ENCODE results near the gene MLYCD. TPM values are rescaled to one million over a fixed set of nuclear protein-coding genes. Genes with fewer than 3 reads are reported as not detected.

The MLYCD gene
- total RNA-seq, 2 donors from 2014 or later = 19.2 to 29.3 TPM

DNA sequence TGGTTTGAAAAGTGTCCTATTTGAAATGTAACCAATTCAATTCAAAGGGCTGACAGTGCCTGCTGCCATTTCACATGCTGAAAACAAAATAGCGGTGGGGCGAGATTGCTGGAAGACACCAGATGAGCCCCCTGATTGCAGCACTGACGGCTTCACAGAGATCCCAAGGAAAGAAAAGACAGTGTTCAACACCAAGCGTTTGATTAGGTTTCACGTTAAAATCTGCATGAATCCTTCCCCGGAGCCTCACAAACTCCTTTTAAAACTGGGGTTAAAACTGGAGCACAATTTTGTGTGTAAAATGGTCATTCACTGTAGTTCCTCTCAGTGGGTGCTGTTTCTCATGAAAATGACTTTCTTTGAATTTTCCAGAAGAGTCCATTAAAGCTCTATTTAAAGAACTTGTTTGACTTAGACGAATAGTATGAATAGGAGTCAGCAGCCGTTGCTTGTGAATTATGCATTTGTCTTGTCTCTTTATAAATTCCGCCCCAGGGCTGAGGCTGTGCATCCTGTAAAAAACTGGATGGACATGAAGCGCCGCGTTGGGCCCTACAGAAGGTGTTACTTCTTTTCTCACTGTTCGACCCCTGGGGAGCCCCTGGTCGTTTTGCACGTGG is 8.8 kb downstream of the MLYCD start:
- intact Hi-C loops (cut with DNase I) = no loop called here
- no peak for DNase-seq
- TF ChIP-seq, protein P1, sequence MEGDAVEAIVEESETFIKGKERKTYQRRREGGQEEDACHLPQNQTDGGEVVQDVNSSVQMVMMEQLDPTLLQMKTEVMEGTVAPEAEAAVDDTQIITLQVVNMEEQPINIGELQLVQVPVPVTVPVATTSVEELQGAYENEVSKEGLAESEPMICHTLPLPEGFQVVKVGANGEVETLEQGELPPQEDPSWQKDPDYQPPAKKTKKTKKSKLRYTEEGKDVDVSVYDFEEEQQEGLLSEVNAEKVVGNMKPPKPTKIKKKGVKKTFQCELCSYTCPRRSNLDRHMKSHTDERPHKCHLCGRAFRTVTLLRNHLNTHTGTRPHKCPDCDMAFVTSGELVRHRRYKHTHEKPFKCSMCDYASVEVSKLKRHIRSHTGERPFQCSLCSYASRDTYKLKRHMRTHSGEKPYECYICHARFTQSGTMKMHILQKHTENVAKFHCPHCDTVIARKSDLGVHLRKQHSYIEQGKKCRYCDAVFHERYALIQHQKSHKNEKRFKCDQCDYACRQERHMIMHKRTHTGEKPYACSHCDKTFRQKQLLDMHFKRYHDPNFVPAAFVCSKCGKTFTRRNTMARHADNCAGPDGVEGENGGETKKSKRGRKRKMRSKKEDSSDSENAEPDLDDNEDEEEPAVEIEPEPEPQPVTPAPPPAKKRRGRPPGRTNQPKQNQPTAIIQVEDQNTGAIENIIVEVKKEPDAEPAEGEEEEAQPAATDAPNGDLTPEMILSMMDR (IDR thresholded peaks at IDR 0.05) = no peak
- TF ChIP-seq POLR2A (IDR thresholded peaks at IDR 0.05) = no peak
- Histone ChIP-seq H3K36me3 (replicated peaks in 1 of 2; ENCODE audit: insufficient read depth in 1 of 2, low read depth in 2 of 2) (peaks cover 0 to 17% of the 10 kb centered on the region in 2 donors), H3K27ac (no peak overlapping the region), H3K27me3 (no peaks in the 10 kb centered on the region), H3K9me3 (no peaks in the 10 kb centered on the region), H3K4me3 (no peak overlapping the region), H3K4me1 (peaks cover 26% of the 10 kb centered on the region)
- no peak for ATAC-seq
- WGBS, 2 donors = 83 to 86% methylated on average over 15 of the region's 15 CpGs

GRCh38 chr16:83908798-83909197 is 9.9 kb downstream of the MLYCD start:
- 79 to 82% methylated on average over 2 of the region's 2 CpGs for WGBS, 2 donors
- no peak for DNase-seq
- Histone ChIP-seq H3K9me3 (no peaks in the 10 kb centered on the region), H3K27ac (no peak overlapping the region), H3K27me3 (no peaks in the 10 kb centered on the region), H3K4me3 (no peak overlapping the region), H3K36me3 (replicated peaks in 1 of 2; ENCODE audit: insufficient read depth in 1 of 2, low read depth in 2 of 2) (peaks cover 0 to 19% of the 10 kb centered on the region in 2 donors), H3K4me1 (peaks cover 15% of the 10 kb centered on the region)
- TF ChIP-seq, protein P1 (IDR thresholded peaks at IDR 0.05) = no peak
- TF ChIP-seq POLR2A (IDR thresholded peaks at IDR 0.05) = no peak
- intact Hi-C loops (cut with DNase I) = no loop called here
- no peak for ATAC-seq

DNA sequence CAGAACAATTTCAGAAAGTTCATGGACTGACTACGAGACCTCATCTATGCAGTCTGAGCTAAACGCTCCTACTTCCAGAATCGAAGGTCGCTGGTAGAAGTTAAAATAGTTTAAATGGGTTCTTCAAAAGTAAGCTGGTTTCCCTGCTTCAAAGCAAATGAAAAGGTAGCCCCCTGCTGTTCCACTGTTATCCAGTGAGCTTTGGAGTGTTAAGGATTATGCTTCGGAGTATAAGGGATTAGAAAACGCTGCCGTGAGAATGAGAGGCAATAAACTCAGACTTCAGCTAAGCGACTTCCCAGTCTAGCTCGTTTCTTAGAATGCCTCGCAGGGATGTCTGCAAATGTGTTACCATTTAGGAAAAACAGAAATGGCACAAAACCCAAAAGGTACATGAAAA is 12.4 kb downstream of the MLYCD start:
- Histone ChIP-seq H3K4me1 (no peaks in the 10 kb centered on the region), H3K27ac (no peak overlapping the region), H3K27me3 (no peaks in the 10 kb centered on the region), H3K4me3 (no peak overlapping the region), H3K9me3 (no peaks in the 10 kb centered on the region), H3K36me3 (replicated peaks in 1 of 2; ENCODE audit: insufficient read depth in 1 of 2, low read depth in 2 of 2) (peaks cover 0 to 37% of the 10 kb centered on the region in 2 donors)
- intact Hi-C loops (cut with DNase I) = no loop called here
- no peak for ATAC-seq
- TF ChIP-seq, protein P1 (IDR thresholded peaks at IDR 0.05) = no peak
- TF ChIP-seq POLR2A (IDR thresholded peaks at IDR 0.05) = no peak
- 91 to 94% methylated on average over 10 of the region's 10 CpGs for WGBS, 2 donors
- no peak for DNase-seq

DNA sequence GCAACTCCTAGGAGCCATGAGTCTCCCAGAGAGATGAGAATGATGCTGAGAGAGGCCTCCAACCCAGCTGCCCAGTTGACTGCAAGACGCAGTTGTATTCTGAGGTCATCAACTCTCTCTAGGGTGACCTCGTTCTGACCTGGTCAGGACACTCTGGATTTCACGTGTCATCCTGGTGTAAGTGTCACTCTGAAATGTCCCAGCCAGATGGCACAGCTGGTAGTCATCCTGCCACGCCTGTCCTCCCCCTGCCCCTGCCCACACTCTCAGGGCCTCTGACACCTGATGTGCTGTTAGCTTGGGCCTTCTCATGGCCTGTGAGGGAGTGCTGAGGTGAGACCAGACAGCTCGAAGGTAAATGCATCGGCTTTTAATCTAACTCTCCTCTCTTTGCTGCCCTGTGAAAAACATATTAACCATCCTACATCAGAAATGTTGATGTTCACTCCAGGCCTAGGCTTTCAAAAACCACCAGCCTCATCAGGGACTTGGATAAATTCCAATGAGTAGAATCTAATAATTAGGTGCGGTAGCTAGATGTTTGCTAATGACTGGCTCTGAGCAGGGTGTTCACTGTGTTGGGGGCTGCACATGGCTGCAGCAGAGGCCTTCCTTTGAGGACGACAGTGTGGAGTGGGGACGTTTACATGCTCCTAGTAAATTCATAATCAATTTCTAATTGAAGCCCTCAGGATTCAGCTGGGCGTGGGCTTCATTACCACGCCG is 13.8 kb downstream of the MLYCD start:
- no peaks in the 10 kb centered on the region for H3K9me3 ChIP-seq
- ATAC-seq (no peak), DNase-seq (no peak)
- TF ChIP-seq POLR2A (IDR thresholded peaks at IDR 0.05) = no peak
- TF ChIP-seq, protein P1 (IDR thresholded peaks at IDR 0.05) = no peak
- H3K36me3 ChIP-seq (replicated peaks in 1 of 2; ENCODE audit: insufficient read depth in 1 of 2, low read depth in 2 of 2) = peaks cover 0 to 37% of the 10 kb centered on the region in 2 donors
- no peaks in the 10 kb centered on the region for H3K4me1 ChIP-seq
- H3K27me3 ChIP-seq = no peaks in the 10 kb centered on the region
- H3K27ac ChIP-seq = no peak overlapping the region
- no peak overlapping the region for H3K4me3 ChIP-seq
- intact Hi-C loops (cut with DNase I) = no loop called here
- 81 to 86% methylated on average over 8 to 12 of the region's 12 CpGs for WGBS, 2 donors

All from body of pancreas (tissue), 4 donors.